ENCODE results near the gene HRC.

The HRC gene

DNA sequence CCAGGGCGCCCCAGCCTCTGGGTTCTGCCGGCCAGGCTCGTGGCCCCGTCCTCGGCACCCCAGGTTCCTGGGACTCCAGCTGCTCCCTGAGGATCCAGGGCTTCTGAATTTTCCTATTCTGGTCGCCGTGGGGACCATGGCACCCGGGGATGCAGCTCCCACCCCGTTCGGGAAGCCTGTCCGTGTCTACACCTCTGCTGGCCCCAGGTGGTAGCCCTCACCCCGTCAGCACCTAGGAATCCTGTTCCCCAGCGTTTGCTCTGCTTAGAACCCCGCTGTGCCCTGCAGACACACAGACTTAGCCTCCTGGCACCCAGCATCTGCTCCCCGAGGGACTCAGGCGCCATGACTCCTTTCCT, 34.9 kb downstream of the HRC start:
- no peak for TF ChIP-seq ZNF70 (CRISPR knock-in tag; IDR thresholded peaks at IDR 0.05)
- TF ChIP-seq ZFP3 (CRISPR knock-in tag; IDR thresholded peaks at IDR 0.05): 0 out of 2 replicates have a peak, but pooled peaks have one; percentile 1
- no peak for TF ChIP-seq TOX (CRISPR knock-in tag; IDR thresholded peaks at IDR 0.05; ENCODE audit: borderline replicate concordance)
- ATAC-seq: no peak

DNA sequence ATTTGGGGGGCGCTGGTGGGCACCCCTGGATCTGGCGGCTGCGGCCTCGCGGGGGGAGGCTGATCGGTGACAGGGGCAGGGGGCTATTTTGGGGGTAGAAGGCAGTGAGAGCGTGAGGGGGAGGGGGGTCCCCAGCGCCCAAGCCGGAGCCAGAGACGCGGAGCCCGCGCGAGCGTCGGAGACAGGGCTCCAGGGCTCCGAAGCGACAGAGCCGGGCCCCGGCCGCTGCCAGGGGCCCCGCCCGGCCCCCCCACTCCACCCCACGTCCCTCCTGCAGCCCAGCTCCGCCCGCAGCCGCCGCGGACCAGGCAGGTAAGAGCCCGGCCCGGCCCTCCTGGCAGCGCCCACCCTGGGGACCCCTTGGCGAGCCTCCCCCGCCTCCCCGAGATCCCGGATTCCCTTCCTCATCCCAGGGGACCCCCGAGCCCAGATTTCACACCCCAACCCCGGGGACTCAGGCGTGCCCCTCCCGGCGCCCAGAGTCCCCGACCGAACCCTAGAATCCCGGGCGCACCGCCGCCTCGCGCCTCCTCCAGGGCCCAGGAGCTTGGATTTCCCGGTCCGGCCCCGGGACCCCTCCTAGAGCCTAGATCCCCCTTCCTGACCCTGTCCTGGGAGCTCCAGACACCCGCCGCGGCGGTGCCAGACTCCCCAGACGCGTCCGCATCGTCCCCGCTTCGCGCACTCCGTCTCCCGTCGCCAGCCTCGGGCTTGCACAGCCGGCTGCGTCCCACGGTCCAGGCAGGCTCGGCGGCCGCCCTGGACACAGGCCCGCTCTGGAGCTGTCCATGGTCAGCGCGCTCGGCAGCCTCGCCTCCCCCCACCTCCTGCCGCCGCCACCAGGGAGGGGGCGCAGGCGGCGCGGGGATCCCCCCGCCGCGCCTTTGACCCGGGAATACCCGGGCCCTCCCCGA, 35.5 kb downstream of the HRC start, which contains the start of gene PPFIA3:
TSS of gene PPFIA3 (plus strand) at position 134 of the 914 bp plus-strand sequence. CDS start 8,330 bp downstream, outside the sequence.
- no peak for TF ChIP-seq TOX (CRISPR knock-in tag; IDR thresholded peaks at IDR 0.05; ENCODE audit: borderline replicate concordance)
- no peak for TF ChIP-seq ISL1 (CRISPR knock-in tag; IDR thresholded peaks at IDR 0.05)
- TF ChIP-seq ZFP3 (CRISPR knock-in tag; IDR thresholded peaks at IDR 0.05): peak; percentile 32; the same call in 1 of the 2 replicates
- TF ChIP-seq RARB (CRISPR knock-in tag; IDR thresholded peaks at IDR 0.05): no peak
- TF ChIP-seq, protein P1, sequence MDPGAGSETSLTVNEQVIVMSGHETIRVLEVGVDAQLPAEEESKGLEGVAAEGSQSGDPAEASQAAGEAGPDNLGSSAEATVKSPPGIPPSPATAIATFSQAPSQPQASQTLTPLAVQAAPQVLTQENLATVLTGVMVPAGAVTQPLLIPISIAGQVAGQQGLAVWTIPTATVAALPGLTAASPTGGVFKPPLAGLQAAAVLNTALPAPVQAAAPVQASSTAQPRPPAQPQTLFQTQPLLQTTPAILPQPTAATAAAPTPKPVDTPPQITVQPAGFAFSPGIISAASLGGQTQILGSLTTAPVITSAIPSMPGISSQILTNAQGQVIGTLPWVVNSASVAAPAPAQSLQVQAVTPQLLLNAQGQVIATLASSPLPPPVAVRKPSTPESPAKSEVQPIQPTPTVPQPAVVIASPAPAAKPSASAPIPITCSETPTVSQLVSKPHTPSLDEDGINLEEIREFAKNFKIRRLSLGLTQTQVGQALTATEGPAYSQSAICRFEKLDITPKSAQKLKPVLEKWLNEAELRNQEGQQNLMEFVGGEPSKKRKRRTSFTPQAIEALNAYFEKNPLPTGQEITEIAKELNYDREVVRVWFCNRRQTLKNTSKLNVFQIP (CRISPR knock-in tag; IDR thresholded peaks at IDR 0.05; ENCODE audit: borderline replicate concordance, low read depth): no peak
- no peak for TF ChIP-seq TSHZ2 (CRISPR knock-in tag; IDR thresholded peaks at IDR 0.05)
- TF ChIP-seq, protein P2, sequence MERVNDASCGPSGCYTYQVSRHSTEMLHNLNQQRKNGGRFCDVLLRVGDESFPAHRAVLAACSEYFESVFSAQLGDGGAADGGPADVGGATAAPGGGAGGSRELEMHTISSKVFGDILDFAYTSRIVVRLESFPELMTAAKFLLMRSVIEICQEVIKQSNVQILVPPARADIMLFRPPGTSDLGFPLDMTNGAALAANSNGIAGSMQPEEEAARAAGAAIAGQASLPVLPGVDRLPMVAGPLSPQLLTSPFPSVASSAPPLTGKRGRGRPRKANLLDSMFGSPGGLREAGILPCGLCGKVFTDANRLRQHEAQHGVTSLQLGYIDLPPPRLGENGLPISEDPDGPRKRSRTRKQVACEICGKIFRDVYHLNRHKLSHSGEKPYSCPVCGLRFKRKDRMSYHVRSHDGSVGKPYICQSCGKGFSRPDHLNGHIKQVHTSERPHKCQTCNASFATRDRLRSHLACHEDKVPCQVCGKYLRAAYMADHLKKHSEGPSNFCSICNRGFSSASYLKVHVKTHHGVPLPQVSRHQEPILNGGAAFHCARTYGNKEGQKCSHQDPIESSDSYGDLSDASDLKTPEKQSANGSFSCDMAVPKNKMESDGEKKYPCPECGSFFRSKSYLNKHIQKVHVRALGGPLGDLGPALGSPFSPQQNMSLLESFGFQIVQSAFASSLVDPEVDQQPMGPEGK (CRISPR knock-in tag; IDR thresholded peaks at IDR 0.05; ENCODE audit: borderline replicate concordance): 0 out of 2 replicates have a peak, but pooled peaks have one; percentile 23
- TF ChIP-seq ZNF565 (CRISPR knock-in tag; conservative IDR thresholded peaks at IDR 0.05; ENCODE audit: low read depth): no peak
- no peak for TF ChIP-seq PPARA (CRISPR knock-in tag; IDR thresholded peaks at IDR 0.05; ENCODE audit: borderline replicate concordance)
- no peak for TF ChIP-seq CSRNP3 (CRISPR knock-in tag; IDR thresholded peaks at IDR 0.05)
- TF ChIP-seq GLIS3 (CRISPR knock-in tag; IDR thresholded peaks at IDR 0.05): no peak
- TF ChIP-seq BACH2 (CRISPR knock-in tag; IDR thresholded peaks at IDR 0.05; ENCODE audit: borderline replicate concordance): no peak
- TF ChIP-seq, protein P3, sequence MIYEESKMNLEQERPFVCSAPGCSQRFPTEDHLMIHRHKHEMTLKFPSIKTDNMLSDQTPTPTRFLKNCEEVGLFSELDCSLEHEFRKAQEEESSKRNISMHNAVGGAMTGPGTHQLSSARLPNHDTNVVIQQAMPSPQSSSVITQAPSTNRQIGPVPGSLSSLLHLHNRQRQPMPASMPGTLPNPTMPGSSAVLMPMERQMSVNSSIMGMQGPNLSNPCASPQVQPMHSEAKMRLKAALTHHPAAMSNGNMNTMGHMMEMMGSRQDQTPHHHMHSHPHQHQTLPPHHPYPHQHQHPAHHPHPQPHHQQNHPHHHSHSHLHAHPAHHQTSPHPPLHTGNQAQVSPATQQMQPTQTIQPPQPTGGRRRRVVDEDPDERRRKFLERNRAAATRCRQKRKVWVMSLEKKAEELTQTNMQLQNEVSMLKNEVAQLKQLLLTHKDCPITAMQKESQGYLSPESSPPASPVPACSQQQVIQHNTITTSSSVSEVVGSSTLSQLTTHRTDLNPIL (CRISPR knock-in tag; IDR thresholded peaks at IDR 0.05; ENCODE audit: low read depth): no peak
- ATAC-seq: peak; percentile 69

DNA sequence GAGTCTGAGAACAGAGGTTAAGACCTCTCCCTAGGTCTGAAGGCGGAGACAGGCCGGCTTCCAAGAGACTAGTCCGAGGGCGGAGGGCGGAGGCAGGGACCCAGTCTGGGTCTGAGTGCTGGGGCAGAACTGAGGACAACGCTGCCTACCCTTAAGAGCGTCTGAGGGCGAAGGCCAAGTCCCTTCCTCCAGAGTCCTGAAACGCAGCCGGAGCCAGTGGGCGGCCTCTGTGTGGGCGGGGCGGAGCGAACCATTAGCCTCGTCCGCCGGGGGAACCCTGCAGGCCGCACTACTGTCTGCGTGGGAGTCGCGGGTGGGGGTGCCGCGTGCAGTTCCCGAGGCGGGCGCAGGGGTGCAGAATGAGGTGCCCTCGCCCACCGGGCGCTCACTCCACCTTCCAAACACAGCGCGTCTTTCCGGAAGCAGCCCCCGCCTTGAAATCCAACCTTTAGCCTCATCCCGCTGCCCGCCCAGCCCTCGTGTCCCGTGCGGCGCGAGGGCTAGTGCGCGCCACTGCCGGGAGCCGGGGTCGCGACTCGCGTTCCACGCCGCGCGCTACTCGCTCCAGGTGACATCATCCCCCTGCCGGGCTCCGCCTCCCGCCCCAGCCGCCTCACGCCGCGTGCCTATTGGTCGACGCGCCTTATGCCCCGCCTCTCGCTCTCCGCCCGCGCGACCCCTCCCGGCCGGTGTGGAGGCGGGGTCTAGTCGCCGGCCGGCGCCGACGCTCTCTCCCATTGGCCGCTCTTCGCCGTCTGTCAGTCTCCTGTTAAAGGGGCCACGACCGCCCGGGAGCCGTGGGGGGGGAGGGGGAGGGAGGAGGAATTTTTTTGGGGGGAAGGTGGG, 36.4 kb downstream of the HRC start, which contains the start of gene C19orf73:
TSS of gene C19orf73 (minus strand) at position 579 of the 846 bp plus-strand sequence. CDS start at position 458, 121 bp downstream.
- peak; percentile 87 for ATAC-seq
- TF ChIP-seq, protein P2 (CRISPR knock-in tag; IDR thresholded peaks at IDR 0.05; ENCODE audit: borderline replicate concordance): no peak
- TF ChIP-seq GLIS3 (CRISPR knock-in tag; IDR thresholded peaks at IDR 0.05) (0 out of 2 replicates have a peak, but pooled peaks have one; percentile 21), CSDC2 (CRISPR knock-in tag; IDR thresholded peaks at IDR 0.05) (0 out of 2 replicates have a peak, but pooled peaks have one; percentile 24), TOX (CRISPR knock-in tag; IDR thresholded peaks at IDR 0.05; ENCODE audit: borderline replicate concordance) (no peak), TSHZ2 (CRISPR knock-in tag; IDR thresholded peaks at IDR 0.05) (0 out of 2 replicates have a peak, but pooled peaks have one; percentile 64)
